Testis (tissue), 2 donors: ENCODE results near the gene GGA3.

Experiments
- POLR2A ChIP-seq: fragments of 450-650 bp; IDR thresholded peaks from one replicate; pipeline ENCODE4 v1.6.1; 2017; ENCODE audit warnings: antibody characterized with exemption, mild to moderate bottlenecking, moderate library complexity
- TF ChIP-seq, protein P1 (sequence below), 3 experiments: fragments of 450-650 bp in 2 of 3; fragments of 200-600 bp in 1 of 3; sonication (generic) in 1 of 3; IDR thresholded peaks; one replicate each; pipeline ENCODE4 v1.5.1; 2016 to 2019; ENCODE audit warnings: antibody characterized with exemption in 3 of 3, mild to moderate bottlenecking in 2 of 3, moderate library complexity in 1 of 3

- TF ChIP-seq, protein P1, sequence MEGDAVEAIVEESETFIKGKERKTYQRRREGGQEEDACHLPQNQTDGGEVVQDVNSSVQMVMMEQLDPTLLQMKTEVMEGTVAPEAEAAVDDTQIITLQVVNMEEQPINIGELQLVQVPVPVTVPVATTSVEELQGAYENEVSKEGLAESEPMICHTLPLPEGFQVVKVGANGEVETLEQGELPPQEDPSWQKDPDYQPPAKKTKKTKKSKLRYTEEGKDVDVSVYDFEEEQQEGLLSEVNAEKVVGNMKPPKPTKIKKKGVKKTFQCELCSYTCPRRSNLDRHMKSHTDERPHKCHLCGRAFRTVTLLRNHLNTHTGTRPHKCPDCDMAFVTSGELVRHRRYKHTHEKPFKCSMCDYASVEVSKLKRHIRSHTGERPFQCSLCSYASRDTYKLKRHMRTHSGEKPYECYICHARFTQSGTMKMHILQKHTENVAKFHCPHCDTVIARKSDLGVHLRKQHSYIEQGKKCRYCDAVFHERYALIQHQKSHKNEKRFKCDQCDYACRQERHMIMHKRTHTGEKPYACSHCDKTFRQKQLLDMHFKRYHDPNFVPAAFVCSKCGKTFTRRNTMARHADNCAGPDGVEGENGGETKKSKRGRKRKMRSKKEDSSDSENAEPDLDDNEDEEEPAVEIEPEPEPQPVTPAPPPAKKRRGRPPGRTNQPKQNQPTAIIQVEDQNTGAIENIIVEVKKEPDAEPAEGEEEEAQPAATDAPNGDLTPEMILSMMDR (IDR thresholded peaks at IDR 0.05), result no peak
- no peak for TF ChIP-seq POLR2A
Measured at GRCh38 chr17:75265614-75266315, 4.4 kb upstream of the GGA3 start.
